IgD-negative memory B cell (primary cell): ENCODE results near the gene APEH. TPM values are rescaled to one million over a fixed set of nuclear protein-coding genes. Genes with fewer than 3 reads are reported as not detected.

ENCODE experiments used
- H3K27ac Mint-ChIP-seq, 3 donors: one replicate each; pipeline ENCODE4 v1.8.0; 2020 to 2022; ENCODE audit warnings: mild to moderate bottlenecking in 3 of 3, mixed read lengths in 3 of 3, moderate library complexity in 1 of 3
- H3K27me3 Mint-ChIP-seq: one replicate; pipeline ENCODE4 v1.8.0; 2021; ENCODE audit warnings: mixed read lengths
- H3K36me3 Mint-ChIP-seq: one replicate; pipeline ENCODE4 v1.8.0; 2020; ENCODE audit warnings: mild to moderate bottlenecking, mixed read lengths
- H3K4me1 Mint-ChIP-seq, 3 donors: one replicate each; pipeline ENCODE4 v1.8.0; 2020 to 2022; ENCODE audit warnings: mixed read lengths in 3 of 3, mild to moderate bottlenecking in 1 of 3
- H3K4me3 Mint-ChIP-seq, 4 donors: one replicate each; pipeline ENCODE4 v1.8.0; 2020 to 2022; ENCODE audit warnings: mild to moderate bottlenecking in 4 of 4, mixed read lengths in 4 of 4, moderate library complexity in 3 of 4
- H3K9me3 Mint-ChIP-seq, 3 donors: one replicate each; pipeline ENCODE4 v1.8.0; 2020 to 2021; ENCODE audit warnings: mixed read lengths in 3 of 3, mild to moderate bottlenecking in 1 of 3
- polyA plus RNA-seq: library from polyadenylated mRNA; unstranded; fragments of 300-500 nt; fragmentation: Illumina TruSeq; gene quantifications from one replicate; pipeline ENCODE4 v1.2.3, GENCODE V29; 2021

The APEH gene
- polyA plus RNA-seq, 1 donor from 2014 or later: 84.5 TPM

DNA sequence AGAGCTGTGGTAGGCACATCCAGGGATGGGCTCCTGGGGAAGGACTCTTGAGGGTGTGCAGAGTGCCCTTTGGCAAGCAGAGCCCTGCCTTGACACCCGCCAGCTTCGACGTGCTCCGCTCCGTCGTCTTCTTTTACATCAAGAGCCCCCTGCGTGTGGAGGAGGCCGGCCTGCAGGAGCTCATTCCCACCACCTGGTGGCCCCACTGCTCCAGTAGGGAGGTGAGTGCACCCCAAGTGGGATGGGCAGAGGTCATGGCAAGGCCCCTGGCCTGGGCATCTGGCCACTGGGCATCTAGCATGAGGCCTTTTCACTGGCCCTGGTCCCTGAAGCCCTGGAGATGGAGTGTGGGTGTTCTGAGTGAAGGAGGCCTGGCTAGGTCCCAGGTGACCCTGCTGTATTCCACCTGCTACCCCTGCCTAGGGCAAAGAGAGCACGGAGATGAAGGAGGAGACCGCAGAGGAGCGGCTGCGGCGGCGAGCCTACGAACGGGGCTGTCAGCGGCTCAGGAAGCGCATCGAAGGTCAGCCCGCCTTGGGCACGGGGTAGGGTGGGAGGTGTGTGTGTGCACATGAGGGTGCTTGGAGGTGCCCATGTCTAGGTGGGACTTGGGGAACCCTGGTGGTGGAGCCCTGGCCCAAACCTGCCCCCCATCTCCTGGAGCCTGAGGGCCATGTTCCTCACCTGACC lies 27.4 kb downstream of the APEH start:
- no peaks in the 10 kb centered on the region for H3K27me3 Mint-ChIP-seq
- no peaks in the 10 kb centered on the region for H3K36me3 Mint-ChIP-seq
- no peak overlapping the region for H3K27ac Mint-ChIP-seq

DNA sequence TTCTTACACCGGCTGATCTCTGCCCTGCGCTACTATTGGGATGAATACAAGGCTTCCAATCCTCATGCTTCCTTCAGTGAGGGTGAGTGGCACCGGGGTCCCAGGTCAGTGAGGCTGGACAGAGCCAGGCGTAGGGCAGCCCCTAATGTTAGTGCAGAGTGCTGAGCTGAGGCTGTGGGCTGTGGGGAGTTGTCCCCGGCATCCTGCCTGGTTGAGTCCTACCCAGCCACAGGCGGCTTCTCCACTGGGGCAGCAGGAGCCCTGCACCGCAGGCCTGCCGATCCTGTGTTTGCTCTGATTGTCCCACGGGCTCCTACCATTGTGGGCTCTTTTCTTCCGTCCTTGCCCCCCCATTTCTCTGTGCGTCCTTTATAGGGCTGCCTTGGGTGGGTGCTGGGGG lies 28.5 kb downstream of the APEH start:
- peaks cover 0 to 2% (median 0%) of the 10 kb centered on the region in 3 donors for H3K4me1 Mint-ChIP-seq
- H3K36me3 Mint-ChIP-seq: no peaks in the 10 kb centered on the region
- H3K27me3 Mint-ChIP-seq: no peaks in the 10 kb centered on the region
- no peak overlapping the region for H3K4me3 Mint-ChIP-seq
- H3K27ac Mint-ChIP-seq: no peak overlapping the region
- no peaks in the 10 kb centered on the region for H3K9me3 Mint-ChIP-seq

More for the DNA sequence above, 27.4 kb downstream of the APEH start:
- Mint-ChIP-seq H3K4me1 (no peaks in the 10 kb centered on the region), H3K4me3 (peak overlapping the region in 1 of 4 donors; percentile 29), H3K9me3 (no peaks in the 10 kb centered on the region)

DNA sequence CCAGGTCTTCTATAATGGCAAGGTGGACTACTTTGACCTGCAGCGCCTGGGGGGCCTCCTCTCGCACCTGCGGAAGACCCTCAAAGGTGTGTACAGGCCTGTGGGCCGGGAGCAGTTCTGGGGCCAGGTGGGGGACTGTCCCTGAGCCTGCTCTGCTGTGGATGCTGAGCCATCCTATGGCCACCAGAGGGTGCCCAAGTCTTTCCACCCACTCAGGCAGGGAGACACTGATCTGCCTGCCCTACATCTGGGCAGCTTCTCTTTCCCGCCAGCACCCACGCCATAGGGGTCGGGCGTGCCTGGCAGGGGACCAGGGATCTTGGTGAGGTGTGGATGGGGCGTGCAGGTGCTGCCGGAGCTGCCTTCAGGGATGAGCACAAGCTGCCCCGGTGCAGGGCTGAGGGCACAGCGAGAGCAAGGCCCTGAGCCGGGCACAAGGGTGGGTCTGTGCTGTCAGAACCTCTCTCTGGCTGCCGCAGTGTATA lies 29.3 kb downstream of the APEH start:
- peaks cover 0 to 4% (median 3%) of the 10 kb centered on the region in 3 donors for H3K4me1 Mint-ChIP-seq
- H3K27me3 Mint-ChIP-seq: no peaks in the 10 kb centered on the region
- H3K36me3 Mint-ChIP-seq: peaks cover 3% of the 10 kb centered on the region
- no peaks in the 10 kb centered on the region for H3K9me3 Mint-ChIP-seq
- H3K4me3 Mint-ChIP-seq: peak overlapping the region in 1 of 4 donors; percentile 19
- H3K27ac Mint-ChIP-seq: no peak overlapping the region

DNA sequence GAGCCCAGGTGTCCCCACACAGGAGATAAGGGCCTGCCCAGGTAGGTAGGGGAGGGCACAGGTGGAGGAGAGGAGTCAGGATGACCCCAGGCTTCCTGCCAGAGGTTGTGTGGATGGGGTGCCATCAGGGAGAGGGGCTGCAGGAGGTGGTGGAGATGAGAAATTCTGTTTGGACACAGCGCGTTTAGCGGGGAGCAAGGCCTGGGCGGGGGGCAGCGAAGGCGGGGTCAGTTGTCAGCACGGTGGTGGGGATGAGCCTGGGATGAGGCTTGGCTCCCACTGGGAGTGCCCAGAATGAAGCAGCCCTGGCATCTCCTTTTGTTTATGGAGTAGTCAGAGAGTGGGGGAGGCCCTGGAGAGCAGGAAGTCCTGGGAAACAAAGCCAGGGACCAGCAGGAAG lies 29.8 kb downstream of the APEH start:
- no peak overlapping the region for H3K27ac Mint-ChIP-seq
- peaks cover 3% of the 10 kb centered on the region for H3K36me3 Mint-ChIP-seq
- H3K4me3 Mint-ChIP-seq: no peak overlapping the region
- no peaks in the 10 kb centered on the region for H3K27me3 Mint-ChIP-seq
- peaks cover 0 to 4% (median 4%) of the 10 kb centered on the region in 3 donors for H3K4me1 Mint-ChIP-seq
- no peaks in the 10 kb centered on the region for H3K9me3 Mint-ChIP-seq

DNA sequence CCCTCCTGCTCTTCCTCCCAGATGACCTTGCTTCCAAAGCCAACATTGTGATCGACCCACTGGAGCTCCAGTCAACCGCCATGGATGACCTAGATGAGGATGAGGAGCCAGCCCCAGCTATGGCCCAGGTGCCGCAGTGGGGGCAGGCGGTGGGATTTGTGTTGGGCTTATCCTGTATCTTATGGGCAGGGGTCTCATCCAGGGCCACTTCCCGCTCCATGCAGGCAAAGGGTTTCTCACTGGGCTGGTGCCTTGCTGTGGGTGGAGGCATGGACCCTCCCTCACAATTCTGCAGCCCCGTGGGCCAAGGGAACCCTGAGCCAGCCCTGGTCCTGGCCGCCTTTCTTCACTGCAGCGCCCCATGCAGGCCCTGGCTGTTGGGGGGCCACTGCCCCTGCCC lies 30.5 kb downstream of the APEH start:
- Mint-ChIP-seq H3K27ac (no peak overlapping the region), H3K4me3 (no peak overlapping the region), H3K9me3 (no peaks in the 10 kb centered on the region), H3K27me3 (no peaks in the 10 kb centered on the region), H3K36me3 (peaks cover 3% of the 10 kb centered on the region), H3K4me1 (peaks cover 0 to 4% (median 4%) of the 10 kb centered on the region in 3 donors)

DNA sequence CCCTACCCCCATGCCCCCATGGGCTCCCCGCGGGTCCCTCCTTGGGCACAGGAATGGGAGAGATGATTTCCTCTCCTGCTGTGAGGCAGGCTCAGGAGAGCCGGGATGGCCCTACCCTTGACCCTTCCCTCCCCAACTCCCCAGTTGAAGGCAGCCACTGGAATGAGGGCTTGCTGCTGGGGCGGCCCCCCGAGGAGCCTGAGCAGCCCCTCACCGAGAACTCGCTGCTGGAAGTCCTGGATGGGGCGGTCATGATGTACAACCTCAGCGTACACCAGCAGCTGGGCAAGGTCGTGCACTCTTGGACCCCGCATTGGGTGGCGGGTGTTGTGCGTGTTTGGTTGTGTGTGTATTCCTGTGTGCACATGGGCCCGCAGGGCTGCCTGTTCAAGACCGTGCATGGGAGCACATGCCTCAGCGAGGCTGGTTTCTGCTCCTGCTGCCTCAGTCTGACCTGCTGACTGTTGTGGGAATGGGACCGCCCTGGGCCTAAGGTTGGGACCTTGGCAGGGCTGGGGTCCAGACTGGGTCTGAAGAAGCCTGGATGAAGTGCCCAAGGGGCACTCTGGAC lies 31.3 kb downstream of the APEH start:
- Mint-ChIP-seq H3K27ac (no peak overlapping the region), H3K36me3 (peaks cover 5% of the 10 kb centered on the region), H3K27me3 (no peaks in the 10 kb centered on the region), H3K4me1 (peaks cover 0 to 4% (median 4%) of the 10 kb centered on the region in 3 donors), H3K9me3 (no peaks in the 10 kb centered on the region), H3K4me3 (no peak overlapping the region)

DNA sequence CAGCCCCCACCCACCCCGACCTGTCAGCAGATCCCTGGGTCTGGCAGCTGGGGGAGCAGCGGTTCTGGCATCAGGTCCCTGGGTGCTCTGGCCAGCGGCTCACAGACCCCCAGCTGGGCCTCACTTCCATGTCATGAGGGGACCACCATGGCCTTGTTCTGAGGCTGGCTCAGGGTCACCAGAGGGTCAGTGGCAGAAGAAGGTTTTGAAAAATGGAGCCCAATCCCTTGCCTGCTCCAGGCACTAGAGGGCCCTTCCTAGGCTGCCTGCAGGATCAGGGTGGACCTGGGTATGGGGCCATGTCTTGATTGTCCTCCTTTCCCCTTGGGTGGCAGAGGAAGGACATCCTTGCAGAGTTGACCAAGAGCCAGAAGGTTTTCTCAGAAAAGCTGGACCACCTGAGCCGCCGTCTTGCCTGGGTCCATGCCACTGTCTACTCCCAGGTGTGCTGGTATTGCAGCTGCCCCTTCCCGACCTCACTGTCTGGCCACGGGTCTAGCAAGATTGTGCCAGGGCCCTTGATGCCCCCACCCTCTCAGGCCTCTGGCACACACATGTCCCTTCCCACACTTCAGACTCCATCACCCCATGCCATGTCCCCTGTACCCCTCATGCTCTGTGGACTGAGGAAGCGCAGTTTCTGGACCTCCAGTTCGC lies 32.4 kb downstream of the APEH start:
- peaks cover 5% of the 10 kb centered on the region for H3K36me3 Mint-ChIP-seq

DNA sequence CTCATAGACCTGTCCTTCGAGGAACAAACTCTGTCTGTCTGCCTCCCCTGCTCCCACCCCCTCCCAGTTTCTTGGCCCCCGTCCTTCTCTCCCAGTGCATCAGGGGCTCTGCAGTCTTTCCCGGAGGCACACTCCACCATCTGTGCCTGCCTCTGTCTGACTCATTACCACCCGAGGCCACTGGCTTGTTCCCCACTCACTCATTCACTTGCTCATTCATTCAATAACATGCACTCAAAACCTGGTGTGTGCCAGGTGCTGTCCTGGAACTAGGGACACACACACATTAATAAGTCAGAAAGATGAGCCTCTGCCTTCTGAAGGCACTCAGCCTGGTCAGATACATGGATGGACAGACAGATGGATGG lies 32.9 kb downstream of the APEH start:
- Mint-ChIP-seq H3K4me1 (peaks cover 0 to 5% (median 4%) of the 10 kb centered on the region in 3 donors), H3K9me3 (no peaks in the 10 kb centered on the region), H3K36me3 (peaks cover 7% of the 10 kb centered on the region), H3K27ac (peak overlapping the region in 1 of 3 donors; percentile 50), H3K27me3 (no peaks in the 10 kb centered on the region), H3K4me3 (no peak overlapping the region)

More for the DNA sequence above, 32.4 kb downstream of the APEH start:
- peak overlapping the region in 1 of 3 donors; percentile 80 for H3K27ac Mint-ChIP-seq
- no peak overlapping the region for H3K4me3 Mint-ChIP-seq
- H3K9me3 Mint-ChIP-seq: no peaks in the 10 kb centered on the region
- H3K27me3 Mint-ChIP-seq: no peaks in the 10 kb centered on the region
- peaks cover 0 to 4% (median 4%) of the 10 kb centered on the region in 3 donors for H3K4me1 Mint-ChIP-seq

DNA sequence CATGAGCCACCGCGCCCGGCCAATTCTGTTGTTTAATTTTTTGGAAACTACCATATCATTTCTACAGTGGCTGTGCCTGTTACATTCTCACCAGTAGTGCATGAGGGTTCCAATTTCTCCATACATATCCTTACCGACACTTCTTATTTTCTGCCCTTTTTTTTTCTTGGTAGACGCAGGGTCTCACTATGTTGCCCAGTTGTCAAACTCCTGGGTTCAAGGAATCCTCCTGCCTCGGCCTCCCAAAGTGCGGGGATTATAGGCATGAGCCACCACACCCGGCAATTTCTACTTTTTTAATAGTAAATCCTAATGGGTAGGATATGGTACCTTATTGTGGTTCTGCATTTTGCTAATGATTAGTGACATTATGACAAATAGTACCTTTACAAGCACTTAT lies 35.7 kb downstream of the APEH start:
- H3K4me1 Mint-ChIP-seq: peaks cover 0 to 5% (median 4%) of the 10 kb centered on the region in 3 donors

DNA sequence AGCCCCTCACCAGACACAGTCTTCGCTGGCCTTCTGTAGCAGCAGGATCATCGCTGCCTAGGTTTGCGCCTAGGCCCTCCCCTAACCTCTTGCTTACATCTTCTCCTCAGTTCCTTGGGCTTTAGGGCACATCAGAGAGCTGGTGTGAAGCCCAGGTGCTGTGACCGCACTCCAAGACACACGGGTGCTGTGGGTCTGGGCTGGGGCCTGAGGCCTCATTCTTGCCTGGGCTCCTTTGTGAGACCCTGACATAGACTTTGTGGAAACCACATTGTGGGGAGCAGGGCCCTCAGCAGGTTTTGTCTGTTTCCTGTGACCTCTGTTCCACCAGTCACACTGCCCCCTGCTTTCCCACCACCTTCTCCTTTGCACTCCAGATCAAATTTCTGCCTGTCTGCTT lies 37.3 kb downstream of the APEH start:
- H3K27ac Mint-ChIP-seq: peak overlapping the region in 1 of 3 donors; percentile 84
- peaks cover 7% of the 10 kb centered on the region for H3K36me3 Mint-ChIP-seq
- no peaks in the 10 kb centered on the region for H3K9me3 Mint-ChIP-seq
- H3K4me3 Mint-ChIP-seq: no peak overlapping the region
- H3K4me1 Mint-ChIP-seq: peaks cover 0 to 5% (median 4%) of the 10 kb centered on the region in 3 donors
- no peaks in the 10 kb centered on the region for H3K27me3 Mint-ChIP-seq

More for the DNA sequence above, 35.7 kb downstream of the APEH start:
- Mint-ChIP-seq H3K36me3 (peaks cover 7% of the 10 kb centered on the region), H3K27ac (no peak overlapping the region), H3K4me3 (no peak overlapping the region), H3K9me3 (no peaks in the 10 kb centered on the region), H3K27me3 (no peaks in the 10 kb centered on the region)

DNA sequence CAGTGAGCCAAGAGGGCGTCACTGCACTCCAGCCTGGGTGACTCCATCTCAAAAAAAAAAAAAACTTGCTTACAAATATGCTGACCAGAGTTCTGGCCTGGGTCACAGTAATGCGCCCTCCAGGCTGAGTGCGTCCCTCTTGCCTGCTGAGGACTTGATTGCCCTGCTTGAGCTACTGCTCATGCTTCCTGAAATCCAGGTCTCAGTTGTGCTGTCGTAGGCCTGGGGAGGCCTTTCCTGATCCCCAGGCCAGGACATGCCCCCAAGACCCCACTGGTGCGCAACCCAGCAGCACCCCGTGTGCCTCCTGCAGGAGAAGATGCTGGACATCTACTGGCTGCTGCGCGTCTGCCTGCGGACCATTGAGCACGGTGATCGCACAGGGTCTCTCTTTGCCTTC lies 38.0 kb downstream of the APEH start:
- Mint-ChIP-seq H3K36me3 (peaks cover 7% of the 10 kb centered on the region), H3K4me1 (peaks cover 0 to 5% (median 4%) of the 10 kb centered on the region in 3 donors), H3K27me3 (no peaks in the 10 kb centered on the region), H3K4me3 (no peak overlapping the region), H3K27ac (no peak overlapping the region), H3K9me3 (no peaks in the 10 kb centered on the region)

DNA sequence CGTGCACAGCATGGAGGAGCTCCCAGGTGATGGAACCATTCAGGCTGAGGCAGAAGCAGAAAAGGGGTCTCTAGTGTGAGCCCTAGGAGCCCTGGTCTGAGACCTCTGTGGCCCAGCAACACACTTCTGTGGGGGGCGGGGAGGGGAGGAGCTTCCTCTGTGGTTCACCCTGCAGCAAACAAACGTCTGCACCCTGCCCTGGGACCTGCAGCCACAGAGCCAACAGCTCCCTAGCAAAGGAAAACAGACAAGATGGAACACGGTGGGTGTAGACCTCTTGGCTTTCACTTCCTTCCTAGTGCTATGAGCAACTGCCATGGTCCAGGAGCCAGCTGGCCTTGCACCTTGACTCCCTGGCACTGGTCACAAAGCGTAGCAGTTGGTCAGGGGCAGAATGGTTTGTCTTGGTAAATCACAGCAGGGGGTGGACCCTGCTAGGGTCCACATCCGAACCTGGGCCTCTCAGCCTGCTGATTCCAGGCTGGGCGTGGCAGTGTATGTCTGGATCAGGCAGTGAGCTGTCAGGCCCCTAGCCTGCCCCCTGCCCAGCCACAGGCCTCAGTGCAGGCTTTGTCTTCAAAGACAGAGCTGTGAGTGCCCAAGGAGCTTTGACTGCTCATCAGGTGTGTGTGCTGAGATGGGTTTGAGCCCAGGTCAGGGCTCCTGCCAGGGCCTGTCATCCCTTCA lies 38.6 kb downstream of the APEH start:
- H3K27me3 Mint-ChIP-seq: no peaks in the 10 kb centered on the region
- H3K9me3 Mint-ChIP-seq: no peaks in the 10 kb centered on the region
- no peak overlapping the region for H3K27ac Mint-ChIP-seq
- peaks cover 0 to 3% (median 3%) of the 10 kb centered on the region in 3 donors for H3K4me1 Mint-ChIP-seq
- H3K36me3 Mint-ChIP-seq: peaks cover 7% of the 10 kb centered on the region
- no peak overlapping the region for H3K4me3 Mint-ChIP-seq

DNA sequence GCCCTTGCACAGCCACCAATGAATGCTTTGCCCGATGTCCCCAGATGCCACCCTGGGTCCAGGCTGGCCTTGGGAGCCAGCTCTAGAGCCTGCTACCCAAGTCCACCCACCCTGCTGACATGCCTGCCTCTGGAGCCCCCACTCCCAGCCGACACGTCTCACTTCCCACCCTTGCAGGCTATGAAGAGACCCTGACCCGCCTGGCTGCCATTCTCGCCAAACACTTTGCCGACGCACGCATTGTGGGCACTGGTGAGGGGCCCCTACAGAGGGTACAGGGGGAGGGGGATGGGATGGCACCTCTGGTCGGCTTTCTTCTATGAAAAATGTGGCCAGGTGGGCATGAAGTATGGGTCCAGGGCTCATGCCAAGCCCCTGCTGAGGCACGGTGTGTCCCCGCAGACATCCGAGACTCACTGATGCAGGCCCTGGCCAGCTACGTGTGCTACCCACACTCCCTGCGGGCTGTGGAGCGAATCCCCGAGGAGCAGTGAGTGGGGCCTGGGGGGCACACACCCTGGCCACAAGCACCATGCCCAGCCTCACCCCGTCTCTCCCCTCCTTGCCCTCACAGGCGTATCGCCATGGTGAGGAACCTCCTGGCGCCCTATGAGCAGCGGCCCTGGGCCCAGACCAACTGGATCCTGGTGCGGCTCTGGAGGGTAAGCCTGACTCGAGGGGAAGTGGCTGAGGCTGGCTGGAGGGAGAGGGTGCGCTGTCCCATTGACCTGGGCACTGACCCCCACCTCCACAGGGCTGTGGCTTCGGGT lies 39.4 kb downstream of the APEH start:
- Mint-ChIP-seq H3K4me3 (no peak overlapping the region), H3K9me3 (no peaks in the 10 kb centered on the region), H3K27me3 (no peaks in the 10 kb centered on the region), H3K27ac (no peak overlapping the region), H3K36me3 (peaks cover 4% of the 10 kb centered on the region), H3K4me1 (peaks cover 0 to 2% (median under 1%) of the 10 kb centered on the region in 3 donors)

DNA sequence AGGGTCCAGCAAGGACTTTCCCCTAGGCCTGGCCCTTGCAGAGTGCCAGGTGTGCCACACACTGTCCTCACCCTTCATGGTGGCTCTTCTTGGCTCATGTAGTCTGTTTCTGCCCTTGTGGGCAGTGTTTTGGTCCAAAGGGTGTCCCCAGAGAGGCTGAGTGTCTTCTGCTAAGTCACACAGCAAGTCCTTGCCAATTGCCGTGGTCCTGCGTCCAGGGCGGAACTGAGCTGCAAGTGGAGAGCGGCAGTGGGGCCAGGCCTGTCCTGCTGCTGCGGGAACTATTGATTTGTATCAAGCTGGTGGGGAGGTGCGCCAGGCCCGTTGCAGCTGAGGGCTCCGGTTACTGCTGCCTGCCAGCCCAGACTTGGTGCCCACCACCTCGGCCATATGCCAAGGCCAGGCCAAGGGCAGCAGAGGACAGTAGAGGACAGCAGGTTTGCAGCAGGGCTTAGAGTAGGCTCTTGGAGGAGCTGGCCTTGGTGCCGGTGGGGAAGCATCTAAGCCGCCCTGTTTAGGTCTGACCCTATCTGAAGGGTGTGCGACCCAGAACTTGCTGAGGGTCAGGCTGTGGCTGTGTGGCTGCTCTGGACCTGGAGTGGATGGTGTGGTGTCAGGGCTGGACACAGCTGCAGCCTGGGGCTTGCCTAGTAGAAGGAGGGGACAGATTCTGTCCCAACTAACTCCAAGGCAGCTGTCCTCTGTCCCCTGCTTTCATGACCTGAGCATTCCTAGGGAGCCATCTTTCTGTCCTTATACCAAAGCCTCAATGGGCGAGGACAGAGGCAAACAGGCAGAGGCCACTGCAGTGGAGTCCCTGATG lies 40.8 kb downstream of the APEH start:
- H3K4me3 Mint-ChIP-seq: peak overlapping the region in 2 of 4 donors; percentile 17 to 28
- H3K27me3 Mint-ChIP-seq: no peaks in the 10 kb centered on the region
- no peaks in the 10 kb centered on the region for H3K9me3 Mint-ChIP-seq
- H3K27ac Mint-ChIP-seq: peak overlapping the region in 1 of 3 donors; percentile 62
- peaks cover 2% of the 10 kb centered on the region for H3K36me3 Mint-ChIP-seq
- peaks cover 8 to 12% (median 9%) of the 10 kb centered on the region in 3 donors for H3K4me1 Mint-ChIP-seq
